Right lobe of liver (tissue), 4 donors: ENCODE data around the gene EYA3.

Source experiments
- POLR2A ChIP-seq: fragments of 450-650 bp; IDR thresholded peaks from one replicate; pipeline ENCODE4 v1.6.1; 2017; ENCODE audit warnings: antibody characterized with exemption, mild to moderate bottlenecking
- TF ChIP-seq, protein P1 (sequence below), 4 donors: fragments of 200-600 bp in 3 of 4; fragments of 450-650 bp in 1 of 4; IDR thresholded peaks; one replicate each; pipeline versions ENCODE4 v1.5.1 to v1.8.0; 2016 to 2022; ENCODE audit warnings: antibody characterized with exemption in 4 of 4, mild to moderate bottlenecking in 2 of 4
- donor health status: DM: no; HTN: no; CAD: no.
- donor health status: DM: no; HTN: no; CAD: no.
- donor health status: DM: no; HTN: yes; CAD: no.

DNA sequence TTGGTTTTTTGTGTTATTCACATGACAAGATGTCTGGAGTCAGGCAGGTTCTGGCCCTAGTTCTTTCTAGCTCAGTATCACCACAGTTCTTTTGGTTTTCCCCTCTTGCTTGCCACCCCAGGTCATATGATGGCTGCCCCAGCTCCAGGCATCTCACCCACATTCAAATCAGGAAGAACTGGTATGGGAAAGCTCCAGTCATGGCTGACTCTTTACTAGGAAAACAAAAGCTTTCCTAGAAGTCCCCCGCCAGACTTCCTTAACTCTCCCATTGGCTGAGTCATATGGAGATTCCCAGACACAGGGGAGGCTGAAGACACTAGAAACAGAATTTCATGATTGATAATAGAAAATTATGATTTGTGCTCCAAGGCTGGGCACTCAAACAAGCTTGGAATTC lies 22.1 kb upstream of the EYA3 start:
- TF ChIP-seq, protein P1, sequence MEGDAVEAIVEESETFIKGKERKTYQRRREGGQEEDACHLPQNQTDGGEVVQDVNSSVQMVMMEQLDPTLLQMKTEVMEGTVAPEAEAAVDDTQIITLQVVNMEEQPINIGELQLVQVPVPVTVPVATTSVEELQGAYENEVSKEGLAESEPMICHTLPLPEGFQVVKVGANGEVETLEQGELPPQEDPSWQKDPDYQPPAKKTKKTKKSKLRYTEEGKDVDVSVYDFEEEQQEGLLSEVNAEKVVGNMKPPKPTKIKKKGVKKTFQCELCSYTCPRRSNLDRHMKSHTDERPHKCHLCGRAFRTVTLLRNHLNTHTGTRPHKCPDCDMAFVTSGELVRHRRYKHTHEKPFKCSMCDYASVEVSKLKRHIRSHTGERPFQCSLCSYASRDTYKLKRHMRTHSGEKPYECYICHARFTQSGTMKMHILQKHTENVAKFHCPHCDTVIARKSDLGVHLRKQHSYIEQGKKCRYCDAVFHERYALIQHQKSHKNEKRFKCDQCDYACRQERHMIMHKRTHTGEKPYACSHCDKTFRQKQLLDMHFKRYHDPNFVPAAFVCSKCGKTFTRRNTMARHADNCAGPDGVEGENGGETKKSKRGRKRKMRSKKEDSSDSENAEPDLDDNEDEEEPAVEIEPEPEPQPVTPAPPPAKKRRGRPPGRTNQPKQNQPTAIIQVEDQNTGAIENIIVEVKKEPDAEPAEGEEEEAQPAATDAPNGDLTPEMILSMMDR (IDR thresholded peaks at IDR 0.05) = no peak
- no peak for TF ChIP-seq POLR2A
